ENCODE data around the gene SEC31A.

- TF ChIP-seq CTCF (IDR thresholded peaks at IDR 0.05) (no peak), SIN3A (IDR thresholded peaks at IDR 0.05; ENCODE audit: borderline replicate concordance, low read depth, low read length) (no peak), MAX (IDR thresholded peaks at IDR 0.05; ENCODE audit: low read depth) (no peak), POLR2AphosphoS5 (IDR thresholded peaks at IDR 0.05; ENCODE audit: low read depth, low read length) (no peak), GABPA (IDR thresholded peaks at IDR 0.05; ENCODE audit: low read depth) (no peak), RFX5 (IDR thresholded peaks at IDR 0.05; ENCODE audit: low read length) (no peak), CHD2 (IDR thresholded peaks at IDR 0.05; ENCODE audit: low read length, partially characterized antibody) (no peak)
Measured at GRCh38 chr4:82896755-82897154, 5.8 kb upstream of the SEC31A start.

Measured in SK-N-SH (cell line).